Endothelial cell of umbilical vein (primary cell): ENCODE data around the gene KCNJ12. TPM values are rescaled to one million over a fixed set of nuclear protein-coding genes. Genes with fewer than 3 reads are reported as not detected.
"Not testable (repeated sequence)": the region's sequence is repeated elsewhere in the genome, so short reads cannot be mapped to it uniquely, and the experiment has no call there.

ENCODE experiments used
- BruUV-seq: library from RNA; stranded (reverse); fragments of 400-500 nt; replicated peaks from 2 replicates; lab custom pipeline; 2021; lab: Mats Ljungman, UMichigan
- CTCF ChIA-PET: fragments of 300-600, 350-600 bp; sonication (Branson Sonifier 250); formaldehyde crosslinking; loops from one replicate; lab custom pipeline; 2021; ENCODE audit warnings: antibody characterized with exemption, inconsistent platforms; lab: Charles Lee
- POLR2A ChIA-PET: fragments of 300-600, 350-600 bp; sonication (Branson Sonifier 250); formaldehyde crosslinking; loops from one replicate; lab custom pipeline; 2021; ENCODE audit warnings: antibody characterized with exemption, inconsistent platforms; lab: Charles Lee
- DNase-seq: peaks from one replicate; pipeline ENCODE4 v3.0.0-alpha.2; 2011; ENCODE audit warnings: low read depth, low spot score
- FAIRE-seq: peaks from 2 replicates; lab custom pipeline; 2011; peaks lifted over from hg19 to GRCh38; lab: Jason Lieb, UNC
- H2AFZ ChIP-seq: 2 replicates; pipeline ENCODE4 v1.6.0; 2012; ENCODE audit warnings: low read depth, low read length, control low read depth, inconsistent platforms
- H3K27ac ChIP-seq: 2 replicates; pipeline ENCODE4 v1.5.1; 2011; ENCODE audit warnings: low read depth, mild to moderate bottlenecking, control low read depth, low read length, moderate library complexity; ENCODE audit not compliant: insufficient read depth
- H3K27me3 ChIP-seq, 2 experiments: 2 replicates each; pipeline versions ENCODE4 v1.6.0 to v1.6.1; 2011; ENCODE audit warnings: low read length in 2 of 2, mixed read lengths in 1 of 2; ENCODE audit not compliant: control insufficient read depth in 2 of 2, insufficient read depth in 2 of 2
- H3K36me3 ChIP-seq, 2 experiments: 2 replicates in 1 of 2; 3 replicates in 1 of 2; pipeline ENCODE4 v1.5.1; 2011; ENCODE audit warnings: low read length in 2 of 2, mild to moderate bottlenecking in 1 of 2, moderate library complexity in 1 of 2; ENCODE audit not compliant: control insufficient read depth in 2 of 2, insufficient read depth in 2 of 2; ENCODE audit errors: extremely low read depth in 1 of 2
- H3K4me1 ChIP-seq: 3 replicates; pipeline ENCODE4 v1.5.1; 2011; ENCODE audit warnings: mild to moderate bottlenecking, low read length; ENCODE audit not compliant: control insufficient read depth, insufficient read depth; ENCODE audit errors: extremely low read depth
- H3K4me2 ChIP-seq: 2 replicates; pipeline ENCODE4 v1.6.1; 2011; ENCODE audit warnings: low read length, control low read depth, mixed read lengths; ENCODE audit not compliant: insufficient read depth
- H3K4me3 ChIP-seq, 3 experiments: fragments of 200-600 bp in 1 of 3; sonication (generic), shearing (Covaris generic) in 1 of 3; replicated peaks in 1 of 3; 2 replicates each; pipeline ENCODE4 v1.5.1; 2011 to 2016; ENCODE audit warnings: control low read depth in 3 of 3, low read length in 3 of 3, mild to moderate bottlenecking in 2 of 3, inconsistent platforms in 1 of 3, low read depth in 1 of 3, moderate library complexity in 1 of 3; ENCODE audit not compliant: insufficient read depth in 1 of 3
- H3K79me2 ChIP-seq: 2 replicates; pipeline ENCODE4 v1.6.0; 2012; ENCODE audit warnings: low read length, inconsistent platforms; ENCODE audit not compliant: control insufficient read depth, insufficient read depth
- H3K9ac ChIP-seq: replicated peaks from 2 replicates; pipeline ENCODE3; 2011; ENCODE audit warnings: low read length, control low read depth; ENCODE audit not compliant: insufficient read depth; ENCODE audit errors: extremely low read depth
- H3K9me1 ChIP-seq: replicated peaks from 3 replicates; pipeline ENCODE4 v1.6.0; 2011; ENCODE audit warnings: mild to moderate bottlenecking, low read length; ENCODE audit not compliant: control insufficient read depth, insufficient read depth; ENCODE audit errors: extremely low read depth
- H3K9me3 ChIP-seq: replicated peaks from 2 replicates; pipeline ENCODE4 v1.5.1; 2012; ENCODE audit warnings: low read length, inconsistent platforms; ENCODE audit not compliant: control insufficient read depth, insufficient read depth
- H4K20me1 ChIP-seq: replicated peaks from 2 replicates; pipeline ENCODE3; 2011; ENCODE audit warnings: mild to moderate bottlenecking, low read length; ENCODE audit not compliant: control insufficient read depth, insufficient read depth; ENCODE audit errors: extremely low read depth
- CTCF ChIP-seq, 2 donors: IDR thresholded peaks; 1 replicate in 1 of 2; 2 replicates in 1 of 2; pipeline ENCODE4 v1.5.1; 2011; ENCODE audit warnings: low read length in 2 of 2, mild to moderate bottlenecking in 2 of 2, moderate library complexity in 2 of 2, control low read depth in 1 of 2, inconsistent platforms in 1 of 2, low read depth in 1 of 2; ENCODE audit not compliant: insufficient read depth in 1 of 2; ENCODE audit errors: extremely low read depth in 1 of 2
- EZH2 ChIP-seq: IDR thresholded peaks from 2 replicates; pipeline ENCODE4 v1.6.1; 2012; ENCODE audit warnings: borderline replicate concordance, low read depth, mild to moderate bottlenecking, moderate library complexity, low read length, inconsistent platforms; ENCODE audit not compliant: severe bottlenecking
- FOS ChIP-seq: IDR thresholded peaks from 2 replicates; pipeline ENCODE4 v1.6.1; 2011; ENCODE audit warnings: mild to moderate bottlenecking, low read length, moderate library complexity, borderline replicate concordance; ENCODE audit not compliant: insufficient read depth
- GATA2 ChIP-seq: IDR thresholded peaks from 2 replicates; pipeline ENCODE4 v1.7.0; 2011; ENCODE audit warnings: low read depth, mild to moderate bottlenecking, moderate library complexity, mixed read lengths, low read length; ENCODE audit not compliant: insufficient read length, insufficient read depth
- JUN ChIP-seq: IDR thresholded peaks from 2 replicates; pipeline ENCODE4 v1.6.1; 2011; ENCODE audit warnings: borderline replicate concordance, low read depth; ENCODE audit not compliant: insufficient read length, insufficient read depth
- MYC ChIP-seq: IDR thresholded peaks from one replicate; pipeline ENCODE4 v1.6.1; 2011; ENCODE audit warnings: mild to moderate bottlenecking, low read depth, low read length
- POLR2A ChIP-seq: IDR thresholded peaks from 2 replicates; pipeline ENCODE4 v1.6.1; 2012; ENCODE audit warnings: low read depth, mild to moderate bottlenecking, control low read depth, low read length
- POLR2AphosphoS5 ChIP-seq: IDR thresholded peaks from 2 replicates; pipeline ENCODE4 v1.6.1; 2012; ENCODE audit warnings: low read depth, mild to moderate bottlenecking, control low read depth, low read length, moderate library complexity; ENCODE audit not compliant: insufficient read depth
- dilution Hi-C: fragments of 300-500 bp; cut with MboI; formaldehyde crosslinking; loops from one replicate; pipeline ENCODE4 v1.15.0; 2019; ENCODE audit warnings: low sequenced_read_pairs; ENCODE audit not compliant: extremely low pct_ligation_motif_present
- intact Hi-C: fragments of 100-400 bp; cut with micrococcal nuclease; formaldehyde crosslinking; loops from one replicate; pipeline ENCODE4 v1.10.0; 2022
- polyA plus RNA-seq, 4 experiments: library from polyadenylated mRNA; depleted of rRNA in 3 of 4; stranded (reverse) in 3 of 4; unstranded in 1 of 4; fragments of >200 nt; gene quantifications; 2 replicates each; pipeline versions ENCODE4 v1.2.1 to v1.2.3, GENCODE V29; 2011 to 2012; ENCODE audit warnings: missing spikeins in 1 of 4
- total RNA-seq: library from RNA; stranded (reverse); gene quantifications from 2 replicates; pipeline ENCODE4 v1.2.3, GENCODE V29; 2021
- TF ChIP-seq, protein P1 (sequence below): IDR thresholded peaks from 2 replicates; pipeline ENCODE4 v1.6.1; 2011; ENCODE audit not compliant: insufficient read depth, insufficient read length

Gene KCNJ12
- total and polyA plus RNA-seq, 2 donors (not counting 3 experiments of a cell fraction or from before 2014, with no cell fraction given) = 0.19 to 0.44 TPM

- DNase-seq, dilution Hi-C loops, intact Hi-C loops: not testable (repeated sequence)
Measured at GRCh38 chr17:21417349-21417748, 41.2 kb downstream of the KCNJ12 start.

DNA sequence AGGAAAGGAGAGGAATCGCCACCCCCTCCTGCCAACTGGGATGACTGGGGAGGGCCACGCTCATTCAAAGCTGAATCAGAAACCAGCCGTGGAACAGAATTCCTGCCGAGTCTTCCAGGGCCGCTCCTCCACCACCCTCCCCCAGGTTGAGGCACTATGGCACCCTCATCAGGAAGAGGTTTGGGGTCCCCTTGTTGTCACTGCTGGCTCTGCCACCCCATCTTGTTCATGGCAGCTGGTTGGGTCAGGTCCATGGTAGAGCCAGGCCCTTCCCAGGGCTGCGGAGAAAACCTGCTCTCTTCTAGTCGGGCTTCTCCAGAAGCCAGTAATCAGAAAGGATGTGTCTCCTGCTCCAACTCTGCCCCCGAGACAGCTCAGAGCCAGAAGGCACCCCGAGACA, 41.8 kb downstream of the KCNJ12 start:
- DNase-seq = no peak
- BruUV-seq = no TSS peak
- H3K9me3 ChIP-seq = no peaks in the 10 kb centered on the region
- no peaks in the 10 kb centered on the region for H4K20me1 ChIP-seq
- intact Hi-C loops = no loop called here
- no peak overlapping the region for H2AFZ ChIP-seq
- no peaks in the 10 kb centered on the region for H3K79me2 ChIP-seq
- H3K4me3 ChIP-seq = no peak overlapping the region
- H3K27ac ChIP-seq = no peak overlapping the region
- H3K4me2 ChIP-seq = no peak overlapping the region
- H3K36me3 ChIP-seq = no peaks in the 10 kb centered on the region
- CTCF ChIA-PET = interaction anchor here (1.3 kb wide), 1 partner anchor 40 kb away, joined by 3 read pairs; no protein-coding TSS in a partner anchor
- TF ChIP-seq POLR2AphosphoS5 = no peak
- TF ChIP-seq POLR2A = no peak
- no peak for TF ChIP-seq CTCF (IDR thresholded peaks at IDR 0.05; ENCODE audit: extremely low read depth in 1 of 2, insufficient read depth in 1 of 2, low read depth in 1 of 2, low read length in 2 of 2)
- no peak for TF ChIP-seq MYC
- TF ChIP-seq, protein P1, sequence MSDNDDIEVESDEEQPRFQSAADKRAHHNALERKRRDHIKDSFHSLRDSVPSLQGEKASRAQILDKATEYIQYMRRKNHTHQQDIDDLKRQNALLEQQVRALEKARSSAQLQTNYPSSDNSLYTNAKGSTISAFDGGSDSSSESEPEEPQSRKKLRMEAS = no peak
- TF ChIP-seq FOS = no peak
- TF ChIP-seq GATA2 = no peak
- no peak for TF ChIP-seq EZH2
- no peak for TF ChIP-seq JUN
- POLR2A ChIA-PET = no interaction called here
- no peaks in the 10 kb centered on the region for H3K4me1 ChIP-seq
- H3K27me3 ChIP-seq = no peaks in the 10 kb centered on the region
- FAIRE-seq = no peak
- no peaks in the 10 kb centered on the region for H3K9me1 ChIP-seq
- no peak overlapping the region for H3K9ac ChIP-seq
- dilution Hi-C loops = no loop called here

More at GRCh38 chr17:21417349-21417748, 41.2 kb downstream of the KCNJ12 start:
- H2AFZ ChIP-seq, H3K27ac ChIP-seq, FAIRE-seq, CTCF ChIA-PET, POLR2A ChIA-PET, H3K36me3 ChIP-seq, H3K4me1 ChIP-seq, H3K9me3 ChIP-seq, H3K79me2 ChIP-seq, H3K4me3 ChIP-seq, BruUV-seq, H3K27me3 ChIP-seq, H3K4me2 ChIP-seq, H4K20me1 ChIP-seq, H3K9ac ChIP-seq, H3K9me1 ChIP-seq: not testable (repeated sequence)
